Activated CD4-positive, alpha-beta T cell treated with anti-CD3 and anti-CD28 coated beads, Interleukin-2, amount 50 U/mL, for 4 hours (primary cell): ENCODE measurements around the gene FRS2.
A peak's percentile ranks its signal among the peaks of the same experiment; 100 is the strongest.

ENCODE experiments used
- DNase-seq, 2 experiments: peaks; one replicate each; pipeline ENCODE4 v3.0.0-alpha.2; 2020

The FRS2 gene

GRCh38 chr12:69540987-69541386, 70.8 kb downstream of the FRS2 start:
- no peak for DNase-seq

GRCh38 chr12:69544087-69544486, 73.9 kb downstream of the FRS2 start:
- DNase-seq, result no peak

- no peak for DNase-seq
Observed at GRCh38 chr12:69545081-69545480, 74.9 kb downstream of the FRS2 start.

- DNase-seq, result no peak
Observed at GRCh38 chr12:69546693-69547438, 76.7 kb downstream of the FRS2 start.

- no peak for DNase-seq
Observed at GRCh38 chr12:69548687-69549086, 78.5 kb downstream of the FRS2 start.

- DNase-seq, result no peak
Observed at GRCh38 chr12:69550569-69551350, 80.6 kb downstream of the FRS2 start.

- no peak for DNase-seq
Observed at GRCh38 chr12:69553628-69554248, 83.5 kb downstream of the FRS2 start.

- no peak for DNase-seq
Observed at GRCh38 chr12:69555461-69555860, 85.3 kb downstream of the FRS2 start.

GRCh38 chr12:69556383-69556782, 86.2 kb downstream of the FRS2 start:
- no peak for DNase-seq

GRCh38 chr12:69563166-69563762, 93.1 kb downstream of the FRS2 start:
- no peak for DNase-seq

- no peak for DNase-seq
Observed at GRCh38 chr12:69566603-69567002, 96.4 kb downstream of the FRS2 start.

- DNase-seq, result no peak
Observed at GRCh38 chr12:69569236-69569635, 99.0 kb downstream of the FRS2 start.

GRCh38 chr12:69570000-69570516, 99.9 kb downstream of the FRS2 start:
- no peak for DNase-seq

GRCh38 chr12:69570545-69571399, 100.6 kb downstream of the FRS2 start:
- peak; percentile 45 to 54 for DNase-seq

GRCh38 chr12:69575346-69575745, 105.2 kb downstream of the FRS2 start:
- no peak for DNase-seq

- no peak for DNase-seq
Observed at GRCh38 chr12:69578283-69578682, 108.1 kb downstream of the FRS2 start.

- DNase-seq, result no peak
Observed at GRCh38 chr12:69579029-69579428, 108.8 kb downstream of the FRS2 start.

- DNase-seq, result no peak
Observed at GRCh38 chr12:69580074-69580473, 109.9 kb downstream of the FRS2 start.

- DNase-seq, result no peak
Observed at GRCh38 chr12:69583203-69583602, 113.0 kb downstream of the FRS2 start.

- peak; percentile 95 to 96 for DNase-seq
Observed at GRCh38 chr12:69585189-69586062, 115.2 kb downstream of the FRS2 start, which contains the start of gene CCT2. Gene CCT2, plus strand, starts transcription at chr12:69585459. Its CDS starts 63 bp downstream, at chr12:69585522.

- no peak for DNase-seq
Observed at GRCh38 chr12:69588527-69588926, 118.3 kb downstream of the FRS2 start.
